ENCODE results near the gene CSTPP1.

Gene CSTPP1

GRCh38 chr11:47166368-47166767 is 229.8 kb downstream of the CSTPP1 start:
- Histone ChIP-seq H3K27me3 (replicated peaks) (no peaks in the 10 kb centered on the region), H3K27ac (no peak overlapping the region), H3K4me3 (ENCODE audit: low read depth, low read length) (no peak overlapping the region), H3K36me3 (replicated peaks) (peaks cover 87% of the 10 kb centered on the region)
- TF ChIP-seq CTCF (IDR thresholded peaks at IDR 0.05; ENCODE audit: low read depth, low read length, missing control alignments), result no peak
- no peak for DNase-seq
- in situ Hi-C loops (cut with HindIII; ENCODE audit: low pct_ligation_motif_present, low sequenced_read_pairs), result no loop called here

- H3K4me3 ChIP-seq (ENCODE audit: low read depth, low read length), result no peak overlapping the region
- in situ Hi-C loops (cut with HindIII; ENCODE audit: low pct_ligation_motif_present, low sequenced_read_pairs), result no loop called here
These were observed 234.7 kb downstream of the CSTPP1 start for GRCh38 chr11:47171061-47171838.

GRCh38 chr11:47171856-47172255 is 235.3 kb downstream of the CSTPP1 start:
- Histone ChIP-seq H3K36me3 (replicated peaks) (peaks cover 75% of the 10 kb centered on the region), H3K4me3 (ENCODE audit: low read depth, low read length) (no peak overlapping the region), H3K27me3 (replicated peaks) (no peaks in the 10 kb centered on the region), H3K27ac (no peak overlapping the region)
- no peak for DNase-seq
- TF ChIP-seq CTCF (IDR thresholded peaks at IDR 0.05; ENCODE audit: low read depth, low read length, missing control alignments), result no peak
- in situ Hi-C loops (cut with HindIII; ENCODE audit: low pct_ligation_motif_present, low sequenced_read_pairs), result no loop called here

More at GRCh38 chr11:47171061-47171838, 234.7 kb downstream of the CSTPP1 start:
- Histone ChIP-seq H3K27me3 (replicated peaks) (no peaks in the 10 kb centered on the region), H3K27ac (no peak overlapping the region), H3K36me3 (replicated peaks) (peaks cover 78% of the 10 kb centered on the region)
- DNase-seq, result no peak
- no peak for TF ChIP-seq CTCF (IDR thresholded peaks at IDR 0.05; ENCODE audit: low read depth, low read length, missing control alignments)

- Histone ChIP-seq H3K27me3 (replicated peaks) (no peaks in the 10 kb centered on the region), H3K36me3 (replicated peaks) (peaks cover 65% of the 10 kb centered on the region), H3K4me3 (ENCODE audit: low read depth, low read length) (no peak overlapping the region), H3K27ac (no peak overlapping the region)
- DNase-seq, result no peak
- in situ Hi-C loops (cut with HindIII; ENCODE audit: low pct_ligation_motif_present, low sequenced_read_pairs), result no loop called here
- TF ChIP-seq CTCF (IDR thresholded peaks at IDR 0.05; ENCODE audit: low read depth, low read length, missing control alignments), result no peak
These were observed 236.3 kb downstream of the CSTPP1 start for GRCh38 chr11:47172740-47173336.

- Histone ChIP-seq H3K27ac (peak overlapping the region; percentile 97), H3K36me3 (replicated peaks) (peaks cover 43% of the 10 kb centered on the region), H3K27me3 (replicated peaks) (no peaks in the 10 kb centered on the region), H3K4me3 (ENCODE audit: low read depth, low read length) (peak overlapping the region; percentile 98)
- in situ Hi-C loops (cut with HindIII; ENCODE audit: low pct_ligation_motif_present, low sequenced_read_pairs), result no loop called here
- no peak for DNase-seq
- TF ChIP-seq CTCF (IDR thresholded peaks at IDR 0.05; ENCODE audit: low read depth, low read length, missing control alignments), result no peak
These were observed 239.3 kb downstream of the CSTPP1 start for GRCh38 chr11:47175746-47176327.

Data from brain microvascular endothelial cell (primary cell).